HG03066 (cell line): ENCODE data around the gene PCDHGB4.
A peak's percentile ranks its signal among the peaks of the same experiment; 100 is the strongest.
"Not testable (repeated sequence)": the region's sequence is repeated elsewhere in the genome, so short reads cannot be mapped to it uniquely, and the experiment has no call there.

Experiments used
- ATAC-seq: cut with Tn5 transposase; IDR thresholded peaks from one replicate; pipeline ENCODE4 v1.9.1; 2021; ENCODE audit warnings: low read depth; ENCODE audit not compliant: unreplicated experiment

PCDHGB4 gene

GRCh38 chr5:141387557-141388311 is at the start of gene PCDHGB4:
Gene PCDHGB4, plus strand, starts transcription at chr5:141387698. Its CDS starts 187 bp downstream, at chr5:141387885.
- ATAC-seq = not testable (repeated sequence)

GRCh38 chr5:141338538-141339306 is 48.8 kb upstream of the PCDHGB4 start, which contains the start of gene PCDHGA2:
Gene PCDHGA2, plus strand, starts transcription at chr5:141338760.
- ATAC-seq = no peak

- ATAC-seq = not testable (repeated sequence)
Observed at GRCh38 chr5:141340781-141341354, 46.6 kb upstream of the PCDHGB4 start.

- ATAC-seq = no peak
Observed at GRCh38 chr5:141342773-141343172, 44.7 kb upstream of the PCDHGB4 start.

GRCh38 chr5:141343242-141343952 is 44.1 kb upstream of the PCDHGB4 start, which contains the start of gene PCDHGA3:
Gene PCDHGA3, plus strand, starts transcription at chr5:141343829. Its CDS starts 205 bp downstream, at chr5:141344034.
- no peak for ATAC-seq

GRCh38 chr5:141343953-141344463 is 43.5 kb upstream of the PCDHGB4 start:
- no peak for ATAC-seq

- no peak for ATAC-seq
Observed at GRCh38 chr5:141345327-141345726, 42.2 kb upstream of the PCDHGB4 start.

- ATAC-seq = not testable (repeated sequence)
Observed at GRCh38 chr5:141346017-141346416, 41.5 kb upstream of the PCDHGB4 start.

- no peak for ATAC-seq
Observed at GRCh38 chr5:141349917-141350619, 37.4 kb upstream of the PCDHGB4 start, which contains the start of gene PCDHGB1. Gene PCDHGB1, plus strand, starts transcription at chr5:141350099. Its CDS starts 162 bp downstream, at chr5:141350261.

- no peak for ATAC-seq
Observed at GRCh38 chr5:141351591-141351990, 35.9 kb upstream of the PCDHGB4 start.

GRCh38 chr5:141354900-141355469 is 32.5 kb upstream of the PCDHGB4 start, which contains the start of gene PCDHGA4:
Gene PCDHGA4, plus strand, starts transcription at chr5:141355021. Its CDS starts 87 bp downstream, at chr5:141355108.
- no peak for ATAC-seq

GRCh38 chr5:141355641-141356040 is 31.9 kb upstream of the PCDHGB4 start:
- ATAC-seq = no peak

- ATAC-seq = no peak
Observed at GRCh38 chr5:141356133-141356532, 31.4 kb upstream of the PCDHGB4 start.

GRCh38 chr5:141356950-141357349 is 30.5 kb upstream of the PCDHGB4 start:
- ATAC-seq = no peak

- ATAC-seq = peak; percentile 64
Observed at GRCh38 chr5:141359790-141360426, 27.6 kb upstream of the PCDHGB4 start, which contains the start of gene PCDHGB2. Gene PCDHGB2, plus strand, starts transcription at chr5:141359994. Its CDS starts 142 bp downstream, at chr5:141360136.

GRCh38 chr5:141360685-141361084 is 26.8 kb upstream of the PCDHGB4 start:
- no peak for ATAC-seq

- no peak for ATAC-seq
Observed at GRCh38 chr5:141362719-141363118, 24.8 kb upstream of the PCDHGB4 start.

- no peak for ATAC-seq
Observed at GRCh38 chr5:141363952-141364660, 23.4 kb upstream of the PCDHGB4 start, which contains the start of gene PCDHGA5. Gene PCDHGA5, plus strand, starts transcription at chr5:141364162. Its CDS starts 169 bp downstream, at chr5:141364331.
